ENCODE data around the gene ASPSCR1.
"Not testable (repeated sequence)": the region's sequence is repeated elsewhere in the genome, so short reads cannot be mapped to it uniquely, and the experiment has no call there.

DNA sequence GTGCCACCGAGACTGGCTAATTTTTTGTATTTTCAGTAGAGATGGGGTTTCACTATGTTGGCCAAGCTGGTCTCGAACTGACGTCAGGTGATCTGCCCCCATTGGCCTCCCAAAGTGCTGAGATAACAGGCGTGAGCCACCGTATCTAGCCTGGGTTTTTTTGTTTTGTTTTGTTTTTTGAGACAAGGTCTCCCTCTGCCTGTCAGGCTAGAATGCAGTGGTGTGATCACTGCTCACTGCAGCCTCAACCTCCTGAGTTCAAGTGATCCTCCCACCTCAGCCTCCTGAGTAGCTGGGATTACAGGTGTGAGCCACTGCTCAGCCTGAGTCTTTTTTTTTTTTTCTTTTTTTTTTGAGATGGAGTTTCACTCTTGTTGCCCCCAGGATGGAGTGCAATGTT lies 24.0 kb upstream of the ASPSCR1 start:
- TF ChIP-seq EZH2, EZH2phosphoT487 (IDR thresholded peaks at IDR 0.05): not testable (repeated sequence)
- TF ChIP-seq, protein P1, sequence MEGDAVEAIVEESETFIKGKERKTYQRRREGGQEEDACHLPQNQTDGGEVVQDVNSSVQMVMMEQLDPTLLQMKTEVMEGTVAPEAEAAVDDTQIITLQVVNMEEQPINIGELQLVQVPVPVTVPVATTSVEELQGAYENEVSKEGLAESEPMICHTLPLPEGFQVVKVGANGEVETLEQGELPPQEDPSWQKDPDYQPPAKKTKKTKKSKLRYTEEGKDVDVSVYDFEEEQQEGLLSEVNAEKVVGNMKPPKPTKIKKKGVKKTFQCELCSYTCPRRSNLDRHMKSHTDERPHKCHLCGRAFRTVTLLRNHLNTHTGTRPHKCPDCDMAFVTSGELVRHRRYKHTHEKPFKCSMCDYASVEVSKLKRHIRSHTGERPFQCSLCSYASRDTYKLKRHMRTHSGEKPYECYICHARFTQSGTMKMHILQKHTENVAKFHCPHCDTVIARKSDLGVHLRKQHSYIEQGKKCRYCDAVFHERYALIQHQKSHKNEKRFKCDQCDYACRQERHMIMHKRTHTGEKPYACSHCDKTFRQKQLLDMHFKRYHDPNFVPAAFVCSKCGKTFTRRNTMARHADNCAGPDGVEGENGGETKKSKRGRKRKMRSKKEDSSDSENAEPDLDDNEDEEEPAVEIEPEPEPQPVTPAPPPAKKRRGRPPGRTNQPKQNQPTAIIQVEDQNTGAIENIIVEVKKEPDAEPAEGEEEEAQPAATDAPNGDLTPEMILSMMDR (IDR thresholded peaks at IDR 0.05): not testable (repeated sequence)
